ENCODE measurements around the gene CACNG7. TPM values are rescaled to one million over a fixed set of nuclear protein-coding genes. Genes with fewer than 3 reads are reported as not detected.

Gene CACNG7
- total RNA-seq, 1 experiment from 2014 or later: 22.7 TPM

- no CpG with 5 or more reads among the region's 14 CpGs for WGBS (ENCODE audit: extremely low coverage, insufficient read length, low lambda C conversion rate)
- Histone ChIP-seq H3K9ac (ENCODE audit: extremely low read depth, insufficient read length, low read length) (no peak overlapping the region), H2BK5ac (ENCODE audit: insufficient read length, low read length) (no peak overlapping the region), H2AK5ac (ENCODE audit: insufficient read length, low read length) (no peak overlapping the region), H2BK120ac (ENCODE audit: low read depth, low read length, poor library complexity, severe bottlenecking) (peak overlapping the region; percentile 75), H4K5ac (ENCODE audit: insufficient read length, low read depth, low read length) (no peak overlapping the region), H2AFZ (ENCODE audit: low read length) (no peak overlapping the region), H3K14ac (ENCODE audit: insufficient read depth, low read length) (no peak overlapping the region; the same call in 1 of the 2 replicates), H3K23me2 (ENCODE audit: insufficient read length, low read depth, low read length, poor library complexity, severe bottlenecking) (peaks cover 42% of the 10 kb centered on the region), H3K79me1 (ENCODE audit: insufficient read depth, low read depth, low read length, poor library complexity, severe bottlenecking) (no peaks in the 10 kb centered on the region), H4K8ac (replicated peaks; ENCODE audit: insufficient read length, low read depth, low read length) (no peak overlapping the region), H3K27ac (ENCODE audit: insufficient read length, low read depth, low read length) (no peak overlapping the region), H3K4me1 (ENCODE audit: insufficient read depth, low read length) (peaks cover 5% of the 10 kb centered on the region), H2BK15ac (ENCODE audit: low read depth, low read length) (no peak overlapping the region), H3K9me3 (ENCODE audit: control insufficient read depth, low read depth, low read length) (no peaks in the 10 kb centered on the region), H3K4me2 (ENCODE audit: insufficient read depth, insufficient read length, low read length) (peak overlapping the region; percentile 99), H3K23ac (ENCODE audit: insufficient read length, low read depth, low read length) (no peak overlapping the region), H3K56ac (ENCODE audit: insufficient read length, low read depth, low read length) (no peak overlapping the region), H4K20me1 (ENCODE audit: control insufficient read depth, insufficient read depth, insufficient read length) (no peaks in the 10 kb centered on the region), H3K4ac (ENCODE audit: low read depth, low read length) (no peak overlapping the region), H3K27me3 (ENCODE audit: insufficient read depth, low read length) (no peaks in the 10 kb centered on the region; the same call in 1 of the 2 replicates), H3K18ac (ENCODE audit: insufficient read length, low read depth, low read length) (peak overlapping the region; percentile 73), H3T11ph (ENCODE audit: low read length) (peak overlapping the region; percentile 96), H2BK12ac (ENCODE audit: insufficient read length, low read depth, low read length) (peak overlapping the region; percentile 21), H4K91ac (ENCODE audit: insufficient read length, low read depth, low read length) (no peak overlapping the region), H3K79me2 (ENCODE audit: insufficient read depth, low read length) (no peaks in the 10 kb centered on the region), H2BK20ac (ENCODE audit: low read depth, low read length, poor library complexity, severe bottlenecking) (peak overlapping the region; percentile 65)
- H3K27ac Mint-ChIP-seq: peak overlapping the region in 2 of 3 experiments; percentile 67 to 75; a peak in 4 of 7 replicates
- no peak for TF ChIP-seq CTCF (conservative IDR thresholded peaks at IDR 0.05)
- peak overlapping the region; percentile 32 to 94 for H3K4me3 Mint-ChIP-seq
- H3K4me1 Mint-ChIP-seq: peaks cover 44 to 59% of the 10 kb centered on the region in 2 experiments
- peaks cover 0 to 3% of the 10 kb centered on the region in 2 experiments; a peak in 1 of 5 replicates for H3K9me3 Mint-ChIP-seq
- H3K27me3 Mint-ChIP-seq (ENCODE audit: low read depth): peaks cover 53% of the 10 kb centered on the region
- H3K36me3 Mint-ChIP-seq (ENCODE audit: insufficient read depth in 1 of 3, low read depth in 3 of 3): peaks cover 0 to 4% (median 0%) of the 10 kb centered on the region in 3 experiments; a peak in 2 of 7 replicates
- DNase-seq: peak; percentile 80
Observed at GRCh38 chr19:53958168-53958571, 49.1 kb downstream of the CACNG7 start.
